Measurements from ENCODE around the gene SCNN1A. TPM values are rescaled to one million over a fixed set of nuclear protein-coding genes. Genes with fewer than 3 reads are reported as not detected.

The SCNN1A gene
- total RNA-seq, 2 experiments from 2014 or later, result 0.17 to 0.26 TPM

- Mint-ChIP-seq H3K36me3 (no peaks in the 10 kb centered on the region), H3K4me3 (no peak overlapping the region), H3K27me3 (no peaks in the 10 kb centered on the region), H3K27ac (no peak overlapping the region), H3K4me1 (ENCODE audit: low read depth) (no peaks in the 10 kb centered on the region), H3K9me3 (no peaks in the 10 kb centered on the region)
- ChIA-PET POLR2A (no interaction called here), CTCF (interaction anchor here (1.5 kb wide), 1 partner anchor 28 kb away, joined by 4 read pairs; no protein-coding TSS in a partner anchor)
- DNase-seq, result no peak
- intact Hi-C loops (cut with micrococcal nuclease), result no loop called here
Measured at GRCh38 chr12:6396031-6396430, 20.7 kb upstream of the SCNN1A start.

DNA sequence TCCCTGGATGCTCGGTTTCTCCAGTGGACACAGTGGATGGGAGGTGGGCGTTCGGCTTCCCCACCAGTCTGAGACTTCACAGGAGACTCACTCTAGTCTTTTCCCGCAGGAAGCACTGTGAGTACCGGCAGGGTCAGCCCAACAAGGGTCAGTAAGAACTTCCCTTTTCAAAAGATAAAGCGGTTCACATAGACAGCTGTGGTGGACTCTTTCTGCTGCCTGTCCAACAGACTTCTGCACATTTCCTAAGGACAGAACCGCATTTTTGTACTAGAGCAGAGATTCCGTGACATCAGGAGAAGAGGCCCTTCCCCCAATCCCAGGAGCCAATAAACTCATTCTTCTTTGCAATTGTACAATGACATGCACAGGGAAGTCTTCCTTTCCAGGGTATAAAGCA is 19.0 kb upstream of the SCNN1A start:
- Mint-ChIP-seq H3K4me1 (ENCODE audit: low read depth) (no peaks in the 10 kb centered on the region), H3K27me3 (no peaks in the 10 kb centered on the region), H3K36me3 (no peaks in the 10 kb centered on the region), H3K27ac (no peak overlapping the region), H3K9me3 (no peaks in the 10 kb centered on the region), H3K4me3 (no peak overlapping the region)
- CTCF ChIA-PET, result no interaction called here
- POLR2A ChIA-PET, result no interaction called here
- DNase-seq, result no peak
- intact Hi-C loops (cut with micrococcal nuclease), result no loop called here

GRCh38 chr12:6393109-6393508 is 17.7 kb upstream of the SCNN1A start:
- no peaks in the 10 kb centered on the region for H3K9me3 Mint-ChIP-seq
- ChIA-PET POLR2A (no interaction called here), CTCF (no interaction called here)
- H3K36me3 Mint-ChIP-seq, result no peaks in the 10 kb centered on the region
- no peak for DNase-seq
- H3K27me3 Mint-ChIP-seq, result no peaks in the 10 kb centered on the region
- no peak overlapping the region for H3K4me3 Mint-ChIP-seq
- H3K27ac Mint-ChIP-seq, result no peak overlapping the region
- intact Hi-C loops (cut with micrococcal nuclease), result no loop called here
- H3K4me1 Mint-ChIP-seq (ENCODE audit: low read depth), result no peaks in the 10 kb centered on the region

DNA sequence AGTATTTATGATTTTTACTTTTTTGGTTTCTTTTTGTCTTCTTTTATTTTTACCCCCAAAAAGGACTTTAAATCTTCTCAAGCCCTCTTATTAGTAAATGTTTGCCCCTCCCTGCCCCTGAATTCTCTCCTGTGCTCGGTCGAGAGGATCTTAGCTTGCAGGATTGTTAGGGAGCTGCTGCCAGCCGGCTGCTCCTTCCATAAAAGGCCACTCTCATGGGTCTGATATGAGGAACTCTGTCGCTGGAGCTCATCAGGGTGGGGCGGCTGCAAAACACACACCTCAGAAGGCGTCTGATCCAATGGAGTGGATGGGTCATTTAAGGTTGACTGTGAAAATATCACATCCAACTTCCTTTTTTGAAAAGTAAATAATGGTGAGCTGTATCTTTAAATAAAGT is 17.1 kb upstream of the SCNN1A start:
- no peaks in the 10 kb centered on the region for H3K9me3 Mint-ChIP-seq
- no peaks in the 10 kb centered on the region for H3K27me3 Mint-ChIP-seq
- intact Hi-C loops (cut with micrococcal nuclease), result no loop called here
- no peaks in the 10 kb centered on the region for H3K4me1 Mint-ChIP-seq (ENCODE audit: low read depth)
- no peaks in the 10 kb centered on the region for H3K36me3 Mint-ChIP-seq
- POLR2A ChIA-PET, result no interaction called here
- no peak overlapping the region for H3K4me3 Mint-ChIP-seq
- CTCF ChIA-PET, result no interaction called here
- no peak for DNase-seq
- no peak overlapping the region for H3K27ac Mint-ChIP-seq

DNA sequence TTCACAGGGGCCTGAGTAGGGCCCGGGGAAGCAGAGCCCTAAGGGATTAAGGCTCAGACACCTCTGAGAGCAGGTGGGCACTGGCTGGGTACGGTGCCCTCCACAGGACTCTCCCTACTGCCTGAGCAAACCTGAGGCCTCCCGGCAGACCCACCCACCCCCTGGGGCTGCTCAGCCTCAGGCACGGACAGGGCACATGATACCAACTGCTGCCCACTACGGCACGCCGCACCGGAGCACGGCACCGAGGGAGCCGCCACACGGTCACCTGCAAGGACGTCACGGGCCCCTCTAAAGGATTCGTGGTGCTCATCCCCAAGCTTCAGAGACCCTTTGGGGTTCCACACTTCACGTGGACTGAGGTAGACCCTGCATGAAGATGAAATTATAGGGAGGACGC is 15.7 kb upstream of the SCNN1A start:
- Mint-ChIP-seq H3K4me3 (no peak overlapping the region), H3K36me3 (no peaks in the 10 kb centered on the region), H3K4me1 (ENCODE audit: low read depth) (no peaks in the 10 kb centered on the region), H3K27me3 (no peaks in the 10 kb centered on the region), H3K27ac (no peak overlapping the region), H3K9me3 (no peaks in the 10 kb centered on the region)
- DNase-seq, result no peak
- intact Hi-C loops (cut with micrococcal nuclease), result no loop called here
- ChIA-PET CTCF (no interaction called here), POLR2A (no interaction called here)

DNA sequence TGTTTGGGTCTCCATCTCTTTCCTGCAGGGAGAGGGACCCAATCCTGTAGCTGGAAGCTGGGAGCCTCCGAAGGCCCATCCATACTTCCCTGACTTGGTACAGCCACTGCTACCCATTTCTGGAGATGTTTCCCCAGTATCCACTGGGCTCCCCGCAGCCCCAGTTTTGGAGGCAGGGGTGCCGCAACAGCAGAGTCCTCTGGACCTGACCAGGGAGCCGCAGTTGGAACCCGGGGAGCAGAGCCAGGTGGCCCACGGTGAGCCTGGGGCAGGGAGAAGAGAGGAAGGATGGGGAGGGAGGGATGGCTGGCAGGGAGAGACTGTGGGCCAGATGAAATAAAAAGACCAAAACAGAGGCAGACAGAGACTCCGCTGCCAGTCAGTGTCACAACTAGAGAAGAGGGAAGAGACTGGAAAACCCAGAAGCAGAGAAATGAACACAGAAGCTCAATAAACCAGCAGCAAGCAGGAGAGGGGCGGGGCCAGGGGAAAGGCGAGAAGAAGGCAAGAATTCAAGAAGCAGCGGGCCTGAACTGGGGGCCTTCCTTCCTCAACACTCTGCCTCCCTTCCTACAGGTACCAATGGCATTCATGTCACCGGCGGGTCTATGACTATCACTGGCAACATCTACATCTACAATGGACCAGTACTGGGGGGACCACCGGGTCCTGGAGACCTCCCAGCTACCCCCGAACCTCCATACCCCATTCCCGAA is 14.9 kb upstream of the SCNN1A start:
- H3K36me3 Mint-ChIP-seq, result no peaks in the 10 kb centered on the region
- intact Hi-C loops (cut with micrococcal nuclease), result no loop called here
- CTCF ChIA-PET, result no interaction called here
- no peaks in the 10 kb centered on the region for H3K9me3 Mint-ChIP-seq
- no peaks in the 10 kb centered on the region for H3K27me3 Mint-ChIP-seq
- POLR2A ChIA-PET, result no interaction called here
- no peak overlapping the region for H3K27ac Mint-ChIP-seq
- H3K4me3 Mint-ChIP-seq, result no peak overlapping the region
- no peak for DNase-seq
- H3K4me1 Mint-ChIP-seq (ENCODE audit: low read depth), result no peaks in the 10 kb centered on the region

DNA sequence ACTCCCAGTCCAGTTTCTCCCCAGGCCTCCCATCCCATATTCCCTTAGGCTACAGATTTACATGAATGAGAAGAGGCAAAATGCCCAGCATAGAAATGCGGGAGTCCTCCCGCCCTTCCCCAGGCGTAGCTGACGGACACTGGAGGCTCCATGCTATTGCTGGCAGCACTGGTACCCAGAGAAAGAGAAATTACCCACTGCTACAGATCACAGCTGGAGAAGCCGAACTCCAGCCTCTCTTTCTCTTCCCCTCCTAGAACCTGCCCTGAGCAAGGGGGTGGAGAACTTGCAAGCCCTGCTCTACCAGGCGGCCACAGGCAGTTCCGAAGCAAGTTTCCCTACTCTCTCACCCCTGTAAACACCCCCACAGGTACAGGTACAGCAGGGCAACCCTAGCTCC is 12.2 kb upstream of the SCNN1A start:
- Mint-ChIP-seq H3K36me3 (no peaks in the 10 kb centered on the region), H3K4me3 (no peak overlapping the region), H3K4me1 (ENCODE audit: low read depth) (peaks cover 3% of the 10 kb centered on the region), H3K27me3 (peaks cover 12% of the 10 kb centered on the region), H3K27ac (no peak overlapping the region), H3K9me3 (no peaks in the 10 kb centered on the region)
- no peak for DNase-seq
- intact Hi-C loops (cut with micrococcal nuclease), result no loop called here
- POLR2A ChIA-PET, result no interaction called here
- CTCF ChIA-PET, result interaction anchor here (1.0 kb wide), 1 partner anchor 64 kb away, joined by 4 read pairs; no protein-coding TSS in a partner anchor

DNA sequence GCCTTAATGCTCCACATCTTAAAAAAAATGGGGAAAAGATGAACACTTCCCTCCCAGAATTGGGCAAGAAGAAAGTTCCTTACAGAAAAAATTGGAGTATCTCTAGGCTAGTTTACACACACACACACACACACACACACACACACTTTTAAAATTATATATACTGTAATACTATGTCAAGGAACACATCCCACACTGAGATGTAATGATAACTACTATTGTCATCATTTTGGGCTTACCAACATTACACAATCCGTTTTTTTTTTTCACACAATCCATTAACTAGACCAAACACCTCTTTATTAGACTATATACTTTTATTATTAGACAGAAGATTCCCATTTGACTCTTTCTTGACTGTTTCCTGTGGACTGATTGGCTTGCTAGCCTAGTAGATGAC is 11.1 kb upstream of the SCNN1A start:
- intact Hi-C loops (cut with micrococcal nuclease), result no loop called here
- Mint-ChIP-seq H3K27me3 (peaks cover 19% of the 10 kb centered on the region), H3K36me3 (no peaks in the 10 kb centered on the region), H3K9me3 (no peaks in the 10 kb centered on the region), H3K4me3 (no peak overlapping the region), H3K4me1 (ENCODE audit: low read depth) (peaks cover 3% of the 10 kb centered on the region), H3K27ac (no peak overlapping the region)
- ChIA-PET POLR2A (no interaction called here), CTCF (no interaction called here)
- DNase-seq, result no peak

DNA sequence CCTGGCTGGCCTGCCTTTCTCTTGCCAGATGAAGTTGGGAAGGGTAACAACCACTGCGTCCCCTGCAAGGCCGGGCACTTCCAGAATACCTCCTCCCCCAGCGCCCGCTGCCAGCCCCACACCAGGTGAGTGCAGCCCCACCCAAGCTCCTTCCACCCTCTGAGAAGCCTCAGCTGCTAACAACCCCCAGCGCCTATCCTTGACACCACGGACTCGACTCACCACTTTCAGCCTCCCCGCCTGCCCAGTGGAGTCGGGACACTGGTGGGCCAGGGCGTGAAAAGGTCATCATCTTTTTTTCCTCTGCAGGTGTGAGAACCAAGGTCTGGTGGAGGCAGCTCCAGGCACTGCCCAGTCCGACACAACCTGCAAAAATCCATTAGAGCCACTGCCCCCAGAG is 10.7 kb upstream of the SCNN1A start:
- no peak for DNase-seq
- Mint-ChIP-seq H3K27ac (no peak overlapping the region), H3K36me3 (no peaks in the 10 kb centered on the region), H3K9me3 (no peaks in the 10 kb centered on the region), H3K4me3 (no peak overlapping the region), H3K27me3 (peaks cover 19% of the 10 kb centered on the region), H3K4me1 (ENCODE audit: low read depth) (peaks cover 3% of the 10 kb centered on the region)
- intact Hi-C loops (cut with micrococcal nuclease), result no loop called here
- ChIA-PET POLR2A (no interaction called here), CTCF (no interaction called here)

- peaks cover 20% of the 10 kb centered on the region for H3K27me3 Mint-ChIP-seq
- H3K36me3 Mint-ChIP-seq, result no peaks in the 10 kb centered on the region
- CTCF ChIA-PET, result interaction anchor here (0.6 kb wide), 1 partner anchor 48 kb away, joined by 3 read pairs; no protein-coding TSS in a partner anchor
- peaks cover 3% of the 10 kb centered on the region for H3K4me1 Mint-ChIP-seq (ENCODE audit: low read depth)
- POLR2A ChIA-PET, result no interaction called here
- H3K4me3 Mint-ChIP-seq, result no peak overlapping the region
- H3K9me3 Mint-ChIP-seq, result no peaks in the 10 kb centered on the region
- intact Hi-C loops (cut with micrococcal nuclease), result no loop called here
- H3K27ac Mint-ChIP-seq, result no peak overlapping the region
- DNase-seq, result no peak
Measured at GRCh38 chr12:6384499-6385436, 9.4 kb upstream of the SCNN1A start.

GRCh38 chr12:6383572-6384498 is 8.5 kb upstream of the SCNN1A start, which contains the start of gene LTBR:
TSS of gene LTBR (plus strand) at chr12:6384162. CDS start at chr12:6384359, 197 bp downstream.
- intact Hi-C loops (cut with micrococcal nuclease), result no loop called here
- CTCF ChIA-PET, result interaction anchor here (0.6 kb wide), 1 partner anchor 47 kb away, joined by 3 read pairs; no protein-coding TSS in a partner anchor

DNA sequence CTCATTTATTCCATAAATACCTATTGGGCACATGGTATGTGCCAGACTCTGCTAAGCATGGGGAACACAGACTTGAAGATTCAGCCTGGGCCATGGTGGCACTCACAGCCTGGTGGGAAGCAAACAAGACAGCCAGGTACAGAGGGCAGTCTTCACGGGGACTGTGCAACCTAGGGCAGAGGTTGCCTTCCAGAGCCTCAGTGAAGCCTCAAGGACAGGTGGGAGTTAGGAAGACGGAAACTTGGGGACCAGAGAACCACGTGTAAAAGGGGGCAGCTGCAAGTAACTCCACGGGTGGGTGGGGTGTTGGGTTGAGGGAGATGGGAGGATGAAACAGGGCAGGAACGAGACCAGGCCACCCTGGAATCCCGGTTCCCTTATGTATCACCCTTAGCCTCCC is 7.6 kb upstream of the SCNN1A start:
- ChIA-PET CTCF (no interaction called here), POLR2A (no interaction called here)
- no peak for DNase-seq
- intact Hi-C loops (cut with micrococcal nuclease), result no loop called here
- Mint-ChIP-seq H3K9me3 (no peaks in the 10 kb centered on the region), H3K27me3 (peaks cover 20% of the 10 kb centered on the region), H3K36me3 (no peaks in the 10 kb centered on the region), H3K27ac (no peak overlapping the region), H3K4me1 (ENCODE audit: low read depth) (peaks cover 3% of the 10 kb centered on the region), H3K4me3 (peak overlapping the region; percentile 39)

More at GRCh38 chr12:6383572-6384498, 8.5 kb upstream of the SCNN1A start, which contains the start of gene LTBR:
- Mint-ChIP-seq H3K36me3 (no peaks in the 10 kb centered on the region), H3K4me1 (ENCODE audit: low read depth) (peaks cover 3% of the 10 kb centered on the region), H3K4me3 (peak within 1 kb of the TSS; percentile 39), H3K9me3 (no peaks in the 10 kb centered on the region), H3K27me3 (peaks cover 20% of the 10 kb centered on the region), H3K27ac (no peak within 1 kb of the TSS)
- POLR2A ChIA-PET, result no interaction called here
- DNase-seq, result peak; percentile 33
